22Rv1 (cell line): ENCODE results near the gene WBP2.

Experiments used
- ZFX ChIP-seq: fragments of 450-650 bp; IDR thresholded peaks from 2 replicates; pipeline ENCODE4 v1.6.1; 2017; ENCODE audit warnings: antibody characterized with exemption, borderline replicate concordance
- TF ChIP-seq, protein P1 (sequence below): fragments of 450-650 bp; IDR thresholded peaks from 2 replicates; pipeline ENCODE4 v1.5.1; 2017; ENCODE audit warnings: mild to moderate bottlenecking

DNA sequence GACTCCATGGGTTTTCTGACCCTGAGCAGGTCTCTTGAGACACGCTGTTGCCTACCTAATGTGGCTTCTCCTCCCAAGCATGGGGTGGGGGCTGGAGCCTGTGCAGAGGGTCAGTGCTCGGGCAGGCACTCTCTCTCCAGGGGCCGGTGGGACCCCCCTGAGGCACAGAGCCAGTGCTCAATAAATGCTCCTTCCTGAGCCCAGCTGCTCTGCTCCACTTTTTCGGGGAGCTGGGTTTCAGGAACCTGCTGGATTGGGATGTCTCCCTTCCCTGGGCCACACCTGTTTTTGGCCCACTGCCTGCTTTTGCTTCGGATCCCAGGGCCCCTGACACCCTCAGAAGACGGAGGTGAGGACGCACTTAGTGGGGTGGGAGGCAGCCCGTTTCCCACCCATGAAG is 42.9 kb upstream of the WBP2 start:
- TF ChIP-seq, protein P1, sequence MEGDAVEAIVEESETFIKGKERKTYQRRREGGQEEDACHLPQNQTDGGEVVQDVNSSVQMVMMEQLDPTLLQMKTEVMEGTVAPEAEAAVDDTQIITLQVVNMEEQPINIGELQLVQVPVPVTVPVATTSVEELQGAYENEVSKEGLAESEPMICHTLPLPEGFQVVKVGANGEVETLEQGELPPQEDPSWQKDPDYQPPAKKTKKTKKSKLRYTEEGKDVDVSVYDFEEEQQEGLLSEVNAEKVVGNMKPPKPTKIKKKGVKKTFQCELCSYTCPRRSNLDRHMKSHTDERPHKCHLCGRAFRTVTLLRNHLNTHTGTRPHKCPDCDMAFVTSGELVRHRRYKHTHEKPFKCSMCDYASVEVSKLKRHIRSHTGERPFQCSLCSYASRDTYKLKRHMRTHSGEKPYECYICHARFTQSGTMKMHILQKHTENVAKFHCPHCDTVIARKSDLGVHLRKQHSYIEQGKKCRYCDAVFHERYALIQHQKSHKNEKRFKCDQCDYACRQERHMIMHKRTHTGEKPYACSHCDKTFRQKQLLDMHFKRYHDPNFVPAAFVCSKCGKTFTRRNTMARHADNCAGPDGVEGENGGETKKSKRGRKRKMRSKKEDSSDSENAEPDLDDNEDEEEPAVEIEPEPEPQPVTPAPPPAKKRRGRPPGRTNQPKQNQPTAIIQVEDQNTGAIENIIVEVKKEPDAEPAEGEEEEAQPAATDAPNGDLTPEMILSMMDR: no peak
- no peak for TF ChIP-seq ZFX
